Type B pancreatic cell (in vitro differentiated cells): ENCODE results near the gene HEPACAM. TPM values are rescaled to one million over a fixed set of nuclear protein-coding genes. Genes with fewer than 3 reads are reported as not detected.

Source experiments
- DNase-seq: peaks from one replicate; pipeline ENCODE4 v3.0.0; 2021; ENCODE audit warnings: mixed read lengths; ENCODE audit not compliant: unreplicated experiment; ENCODE audit errors: extremely low spot score
- H3K27ac Mint-ChIP-seq: 2 replicates; pipeline ENCODE4 v1.8.0; 2021; ENCODE audit warnings: mild to moderate bottlenecking, mixed read lengths
- H3K27me3 Mint-ChIP-seq: 2 replicates; pipeline ENCODE4 v1.8.0; 2021; ENCODE audit warnings: mixed read lengths
- H3K36me3 Mint-ChIP-seq: 2 replicates; pipeline ENCODE4 v1.8.0; 2021; ENCODE audit warnings: mixed read lengths
- H3K4me1 Mint-ChIP-seq: one replicate; pipeline ENCODE4 v1.8.0; 2021; ENCODE audit warnings: mixed read lengths; ENCODE audit not compliant: unreplicated experiment
- H3K4me3 Mint-ChIP-seq: 2 replicates; pipeline ENCODE4 v1.8.0; 2021; ENCODE audit warnings: mild to moderate bottlenecking, mixed read lengths
- H3K9me3 Mint-ChIP-seq: 2 replicates; pipeline ENCODE4 v1.8.0; 2021; ENCODE audit warnings: mixed read lengths
- CTCF ChIP-seq: fragments of 200-600 bp; sonication (generic); conservative IDR thresholded peaks from 2 replicates; pipeline ENCODE4 v1.5.0; 2021; ENCODE audit warnings: antibody characterized with exemption, mild to moderate bottlenecking
- total RNA-seq: library from RNA; stranded (reverse); gene quantifications from 2 replicates; pipeline ENCODE4 v1.2.1, GENCODE V29; 2021; ENCODE audit warnings: low replicate concordance

HEPACAM gene
- total RNA-seq, 1 donor from 2014 or later = 0.43 TPM

DNA sequence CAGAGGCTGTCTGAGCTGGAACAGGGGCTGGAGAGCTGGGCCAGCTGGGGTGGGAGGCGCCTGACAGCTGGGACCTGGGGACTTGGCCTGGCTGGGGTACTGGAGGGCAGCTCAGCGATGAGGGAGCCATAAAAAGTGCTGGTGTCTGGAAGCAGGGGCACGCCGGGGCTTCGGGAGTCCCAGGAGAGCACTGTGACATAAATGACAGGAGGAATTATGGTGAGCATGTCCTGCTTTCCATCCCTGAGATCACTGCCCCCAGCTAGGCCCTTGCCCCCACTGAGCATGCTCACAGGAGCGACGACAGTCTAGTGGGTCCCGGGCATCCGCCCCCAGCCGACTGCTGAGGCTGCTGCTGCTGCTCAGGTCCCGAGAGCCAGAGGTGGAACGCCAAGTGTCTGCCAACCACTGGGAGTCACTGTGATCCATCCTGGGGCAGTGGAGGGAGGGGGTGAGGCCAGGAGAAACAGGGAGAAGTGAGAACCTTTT is 44.4 kb downstream of the HEPACAM start:
- Mint-ChIP-seq H3K36me3 (no peaks in the 10 kb centered on the region), H3K4me1 (no peaks in the 10 kb centered on the region), H3K27me3 (peaks cover 36% of the 10 kb centered on the region), H3K27ac (no peak overlapping the region), H3K9me3 (no peaks in the 10 kb centered on the region), H3K4me3 (no peak overlapping the region)
- TF ChIP-seq CTCF = no peak
- DNase-seq = no peak

DNA sequence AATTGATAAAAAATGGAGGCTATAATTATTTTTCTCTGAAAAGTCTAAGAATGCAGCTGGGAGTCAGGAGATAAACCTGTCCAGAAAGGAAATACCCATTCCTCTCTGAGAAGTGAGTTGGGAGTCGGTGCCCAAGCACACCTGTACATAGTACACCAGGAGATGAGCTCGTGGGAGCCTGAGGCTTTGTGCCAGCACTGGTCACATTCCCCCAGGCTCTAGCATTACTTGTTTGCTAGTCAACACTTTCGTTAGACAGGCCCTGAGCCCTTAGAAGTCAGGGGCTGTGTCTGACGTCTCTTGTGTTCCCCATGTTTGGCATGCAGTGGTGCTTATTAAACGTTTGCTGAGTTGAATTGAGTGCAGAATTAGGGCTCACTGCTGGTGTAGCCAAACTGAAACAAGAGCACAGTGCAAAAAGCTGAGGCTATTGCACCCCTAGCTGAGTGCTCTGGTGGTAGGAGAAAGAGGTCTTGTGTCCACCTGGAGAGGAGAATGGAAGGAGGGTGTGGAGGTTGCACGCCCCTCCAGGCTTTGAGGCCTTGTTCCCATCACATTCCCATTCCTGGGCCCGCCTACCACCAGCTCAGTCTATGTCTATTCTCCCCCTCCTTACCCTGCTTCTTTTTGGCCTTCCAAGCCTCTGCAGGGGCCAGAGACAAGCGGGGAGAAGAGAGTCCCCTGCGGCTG is 45.0 kb downstream of the HEPACAM start:
- Mint-ChIP-seq H3K27me3 (peaks cover 40% of the 10 kb centered on the region), H3K27ac (no peak overlapping the region), H3K4me3 (no peak overlapping the region), H3K9me3 (no peaks in the 10 kb centered on the region), H3K4me1 (no peaks in the 10 kb centered on the region), H3K36me3 (no peaks in the 10 kb centered on the region)
- no peak for TF ChIP-seq CTCF
- no peak for DNase-seq

DNA sequence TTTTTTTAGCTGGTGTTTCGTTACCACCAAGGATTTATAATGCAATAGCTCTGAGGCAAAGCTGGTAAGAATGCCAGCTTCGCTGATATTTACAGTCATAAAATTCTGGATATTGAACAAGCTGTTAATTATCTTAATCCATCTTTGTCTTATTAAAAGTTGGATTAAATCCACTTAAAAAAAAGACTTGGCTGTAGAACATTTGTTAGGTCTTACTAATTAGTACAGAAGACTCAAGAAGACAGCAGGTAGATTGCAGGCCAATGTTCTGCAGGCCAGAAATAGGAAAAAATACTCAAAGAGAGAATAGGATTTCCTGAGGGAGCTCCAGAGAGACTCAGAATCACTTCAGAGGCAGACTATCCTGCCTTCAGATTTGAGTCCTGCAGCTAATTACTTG is 45.7 kb downstream of the HEPACAM start:
- H3K27ac Mint-ChIP-seq = no peak overlapping the region
- DNase-seq = no peak
- peaks cover 43% of the 10 kb centered on the region for H3K27me3 Mint-ChIP-seq
- H3K4me1 Mint-ChIP-seq = no peaks in the 10 kb centered on the region
- no peaks in the 10 kb centered on the region for H3K9me3 Mint-ChIP-seq
- no peak overlapping the region for H3K4me3 Mint-ChIP-seq
- no peak for TF ChIP-seq CTCF
- no peaks in the 10 kb centered on the region for H3K36me3 Mint-ChIP-seq

GRCh38 chr11:124889191-124890091 is 46.4 kb downstream of the HEPACAM start:
- DNase-seq = peak; percentile 2
- Mint-ChIP-seq H3K4me1 (no peaks in the 10 kb centered on the region), H3K36me3 (no peaks in the 10 kb centered on the region), H3K27me3 (peaks cover 39% of the 10 kb centered on the region), H3K4me3 (no peak overlapping the region), H3K27ac (no peak overlapping the region), H3K9me3 (no peaks in the 10 kb centered on the region)
- no peak for TF ChIP-seq CTCF

DNA sequence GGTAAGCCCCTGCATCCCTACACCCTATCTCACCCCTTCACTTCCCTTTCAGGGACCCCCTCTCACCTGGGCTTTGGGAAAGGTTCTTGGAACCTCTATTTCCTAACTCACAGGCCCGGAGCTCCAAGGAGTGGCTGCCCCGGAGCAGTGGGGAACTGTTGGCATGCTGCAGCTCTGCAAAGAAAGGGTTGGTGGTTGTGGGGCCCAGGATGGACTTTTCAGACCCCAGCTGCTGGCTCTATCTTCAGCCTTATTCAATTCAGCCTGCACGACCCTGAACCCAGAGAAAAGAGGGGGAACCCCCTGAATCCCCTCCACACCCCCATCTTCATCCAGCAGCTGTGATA is 48.2 kb downstream of the HEPACAM start:
- peak; percentile 24 for DNase-seq
- H3K4me1 Mint-ChIP-seq = peaks cover 7% of the 10 kb centered on the region
- H3K27me3 Mint-ChIP-seq = peaks cover 38% of the 10 kb centered on the region
- no peak overlapping the region for H3K4me3 Mint-ChIP-seq
- H3K36me3 Mint-ChIP-seq = no peaks in the 10 kb centered on the region
- no peaks in the 10 kb centered on the region for H3K9me3 Mint-ChIP-seq
- H3K27ac Mint-ChIP-seq = no peak overlapping the region
- no peak for TF ChIP-seq CTCF
